H1 (cell line): ENCODE results near the gene GABRG3. TPM values are rescaled to one million over a fixed set of nuclear protein-coding genes. Genes with fewer than 3 reads are reported as not detected.

ENCODE experiments used
- CTCF ChIA-PET: fragments of 300-600 bp; sonication (Branson Sonifier 250); formaldehyde crosslinking; loops from one replicate; lab custom pipeline; 2021; ENCODE audit not compliant: partially characterized antibody; lab: Charles Lee
- POLR2A ChIA-PET: fragments of 300-600 bp; sonication (Branson Sonifier 250); formaldehyde crosslinking; loops from one replicate; lab custom pipeline; 2021; ENCODE audit warnings: inconsistent platforms; ENCODE audit not compliant: partially characterized antibody; lab: Charles Lee
- DNase-seq, 2 experiments: peaks; one replicate each; pipeline versions ENCODE4 v3.0.0 to v3.0.0-alpha.2; 2010 to 2022; ENCODE audit warnings: low spot score in 2 of 2, low read depth in 1 of 2, mixed read lengths in 1 of 2
- FAIRE-seq: peaks from 2 replicates; lab custom pipeline; 2011; peaks lifted over from hg19 to GRCh38; lab: Jason Lieb, UNC
- H2AFZ ChIP-seq: 2 replicates; pipeline ENCODE4 v1.8.1; 2012; ENCODE audit warnings: low read length, inconsistent platforms
- H2AK5ac ChIP-seq: 2 replicates; pipeline ENCODE4 v1.6.1; 2013; ENCODE audit warnings: low read depth, low read length
- H2BK120ac ChIP-seq: replicated peaks from 2 replicates; pipeline ENCODE3; 2013; ENCODE audit warnings: low read depth, low read length, inconsistent platforms
- H2BK12ac ChIP-seq: 2 replicates; pipeline ENCODE4 v1.6.1; 2013; ENCODE audit warnings: low read depth, low read length
- H2BK15ac ChIP-seq: 2 replicates; pipeline ENCODE4 v1.6.1; 2013; ENCODE audit warnings: low read length
- H2BK20ac ChIP-seq: 2 replicates; pipeline ENCODE4 v1.6.1; 2013; ENCODE audit warnings: low read length
- H2BK5ac ChIP-seq: 2 replicates; pipeline ENCODE4 v1.6.1; 2013; ENCODE audit warnings: low read depth, low read length
- H3K14ac ChIP-seq: 2 replicates; pipeline ENCODE4 v1.6.1; 2013; ENCODE audit warnings: inconsistent platforms; ENCODE audit not compliant: insufficient read length
- H3K18ac ChIP-seq: 2 replicates; pipeline ENCODE4 v1.6.1; 2013; ENCODE audit warnings: low read length; ENCODE audit errors: extremely low read depth
- H3K23ac ChIP-seq: 2 replicates; pipeline ENCODE4 v1.6.1; 2013; ENCODE audit warnings: inconsistent platforms; ENCODE audit not compliant: insufficient read length
- H3K23me2 ChIP-seq: 2 replicates; pipeline ENCODE4 v1.6.1; 2013; ENCODE audit warnings: low read depth, low read length
- H3K27ac ChIP-seq: 2 replicates; pipeline ENCODE4 v1.6.1; 2011; ENCODE audit warnings: low read depth, low read length, inconsistent platforms
- H3K27me3 ChIP-seq, 4 experiments: replicated peaks in 1 of 4; 1 replicate in 1 of 4; 2 replicates in 3 of 4; pipeline versions ENCODE4 v1.6.1 to v1.8.1; 2011 to 2013; ENCODE audit warnings: low read length in 3 of 4, mild to moderate bottlenecking in 3 of 4, inconsistent platforms in 2 of 4, mixed read lengths in 2 of 4, moderate library complexity in 1 of 4; ENCODE audit not compliant: control insufficient read depth in 3 of 4, insufficient read depth in 3 of 4; ENCODE audit errors: extremely low read depth in 1 of 4
- H3K36me3 ChIP-seq, 4 experiments: 2 replicates each; pipeline versions ENCODE4 v1.6.1 to v1.8.1; 2011 to 2013; ENCODE audit warnings: mild to moderate bottlenecking in 4 of 4, low read length in 3 of 4, moderate library complexity in 2 of 4, control low read depth in 1 of 4, inconsistent platforms in 1 of 4; ENCODE audit not compliant: insufficient read depth in 4 of 4, control insufficient read depth in 2 of 4
- H3K4ac ChIP-seq: replicated peaks from 2 replicates; pipeline ENCODE3; 2013; ENCODE audit warnings: low read length, low read depth, mixed read lengths, inconsistent platforms; ENCODE audit not compliant: insufficient read length
- H3K4me1 ChIP-seq, 4 experiments: replicated peaks in 1 of 4; 1 replicate in 1 of 4; 2 replicates in 3 of 4; pipeline versions ENCODE4 v1.6.1 to v1.8.1; 2011 to 2013; ENCODE audit warnings: low read length in 3 of 4, inconsistent platforms in 2 of 4, mixed read lengths in 1 of 4; ENCODE audit not compliant: insufficient read depth in 4 of 4, control insufficient read depth in 3 of 4
- H3K4me2 ChIP-seq, 2 experiments: 2 replicates each; pipeline versions ENCODE4 v1.6.1 to v1.8.1; 2011 to 2013; ENCODE audit warnings: low read depth in 2 of 2, low read length in 2 of 2, control low read depth in 1 of 2, inconsistent platforms in 1 of 2, mild to moderate bottlenecking in 1 of 2; ENCODE audit not compliant: insufficient read depth in 1 of 2
- H3K4me3 ChIP-seq, 4 experiments: fragments of 200-600, 300-600 bp in 1 of 4; sonication (generic), shearing (Covaris generic), sonication (Bioruptor Twin) in 1 of 4; 2 replicates each; pipeline versions ENCODE4 v1.5.1 to v1.8.1; 2011 to 2016; ENCODE audit warnings: low read length in 4 of 4, low read depth in 3 of 4, control low read depth in 2 of 4, inconsistent platforms in 2 of 4, mild to moderate bottlenecking in 2 of 4, mixed read lengths in 1 of 4, moderate library complexity in 1 of 4; ENCODE audit not compliant: insufficient read depth in 2 of 4; ENCODE audit errors: extremely low read depth in 1 of 4
- H3K56ac ChIP-seq: replicated peaks from 2 replicates; pipeline ENCODE3; 2013; ENCODE audit warnings: low read depth, mild to moderate bottlenecking, mixed read lengths, low read length, inconsistent platforms; ENCODE audit not compliant: insufficient read length
- H3K79me1 ChIP-seq: 2 replicates; pipeline ENCODE4 v1.6.1; 2013; ENCODE audit warnings: low read depth, low read length, control low read depth
- H3K79me2 ChIP-seq, 2 experiments: 2 replicates each; pipeline versions ENCODE4 v1.6.1 to v1.8.1; 2012 to 2013; ENCODE audit warnings: low read length in 2 of 2, mild to moderate bottlenecking in 2 of 2, inconsistent platforms in 1 of 2; ENCODE audit not compliant: insufficient read depth in 2 of 2, control insufficient read depth in 1 of 2
- H3K9ac ChIP-seq, 4 experiments: replicated peaks in 1 of 4; 1 replicate in 1 of 4; 2 replicates in 3 of 4; pipeline versions ENCODE4 v1.6.1 to v1.8.1; 2011 to 2013; ENCODE audit warnings: low read depth in 3 of 4, low read length in 3 of 4, control low read depth in 2 of 4, mild to moderate bottlenecking in 2 of 4, moderate library complexity in 2 of 4, inconsistent platforms in 1 of 4; ENCODE audit errors: extremely low read depth in 1 of 4
- H3K9me3 ChIP-seq, 2 experiments: 2 replicates each; pipeline versions ENCODE4 v1.6.1 to v1.8.1; 2012 to 2013; ENCODE audit warnings: mild to moderate bottlenecking in 2 of 2, moderate library complexity in 2 of 2, control low read depth in 1 of 2, inconsistent platforms in 1 of 2, low read depth in 1 of 2, low read length in 1 of 2, mixed read lengths in 1 of 2; ENCODE audit not compliant: insufficient read depth in 2 of 2
- H4K20me1 ChIP-seq, 2 experiments: replicated peaks in 1 of 2; 2 replicates each; pipeline versions ENCODE3 to v1.8.1; 2011 to 2013; ENCODE audit warnings: inconsistent platforms in 2 of 2, low read length in 2 of 2, mild to moderate bottlenecking in 1 of 2; ENCODE audit not compliant: insufficient read depth in 2 of 2, control insufficient read depth in 1 of 2
- H4K5ac ChIP-seq: 2 replicates; pipeline ENCODE4 v1.6.1; 2013; ENCODE audit warnings: low read length, low read depth, mixed read lengths, inconsistent platforms; ENCODE audit not compliant: insufficient read length
- H4K8ac ChIP-seq: 2 replicates; pipeline ENCODE4 v1.8.0; 2013; ENCODE audit warnings: mild to moderate bottlenecking, moderate library complexity, low read length, inconsistent platforms; ENCODE audit not compliant: insufficient read depth; ENCODE audit errors: extremely low read depth
- H4K91ac ChIP-seq: replicated peaks from 2 replicates; pipeline ENCODE3; 2013; ENCODE audit warnings: low read length, mixed read lengths, inconsistent platforms; ENCODE audit not compliant: insufficient read length
- ASH2L ChIP-seq: fragments of 200-600, 300-600 bp; sonication (generic); IDR thresholded peaks from one replicate; pipeline ENCODE4 v1.7.1; 2017; ENCODE audit warnings: low read length
- EZH2 ChIP-seq: fragments of 200-600 bp; sonication (generic); IDR thresholded peaks from 2 replicates; pipeline ENCODE4 v1.7.1; 2012; ENCODE audit warnings: low read depth, mild to moderate bottlenecking, moderate library complexity, low read length, inconsistent platforms; ENCODE audit not compliant: severe bottlenecking
- KDM1A ChIP-seq: fragments of 200-600, 300-600 bp; sonication (generic); IDR thresholded peaks from 2 replicates; pipeline ENCODE4 v1.7.1; 2016; ENCODE audit warnings: mild to moderate bottlenecking, low read length, borderline replicate concordance
- WGBS, 2 experiments: shearing (Covaris generic) in 1 of 2; methylation state at CpG; one replicate each; pipeline versions ENCODE4 v1.1.6 to v1.1.7; 2013 to 2015; ENCODE audit warnings: low lambda C conversion rate in 2 of 2, mixed read lengths in 2 of 2, inconsistent platforms in 1 of 2, low coverage in 1 of 2, missing lambda C conversion rate in 1 of 2; ENCODE audit not compliant: insufficient replicate concordance in 2 of 2, insufficient coverage in 1 of 2, insufficient read length in 1 of 2; ENCODE audit errors: extremely low coverage in 1 of 2, missing lambda C conversion rate in 1 of 2; 5-methylcytosine and 5-hydroxymethylcytosine counted together
- polyA plus RNA-seq, 7 experiments: library from polyadenylated mRNA; depleted of rRNA in 3 of 7; stranded (reverse) in 5 of 7; unstranded in 2 of 7; fragments of >200 nt in 5 of 7; fragments of 200-250 nt in 2 of 7; gene quantifications; 1 replicate in 5 of 7; 2 replicates in 1 of 7; 4 replicates in 1 of 7; pipeline versions ENCODE4 v1.2.1 to v1.2.3, GENCODE V29; 2011 to 2013; ENCODE audit warnings: missing spikeins in 2 of 7, mixed read lengths in 2 of 7
- total RNA-seq: library from RNA; stranded (reverse); fragmentation: NEBNext Ultra II Directional; extraction: Animal tissue kit (Norgen Biotek cat#: 25700); gene quantifications from 2 replicates; pipeline ENCODE4 v1.2.1, GENCODE V29; 2021

GABRG3 gene
- total and polyA plus RNA-seq, 2 of the 8 experiments (the other 6 are each of a cell fraction or from before 2014, with no cell fraction given): 0.17 to 0.80 TPM

DNA sequence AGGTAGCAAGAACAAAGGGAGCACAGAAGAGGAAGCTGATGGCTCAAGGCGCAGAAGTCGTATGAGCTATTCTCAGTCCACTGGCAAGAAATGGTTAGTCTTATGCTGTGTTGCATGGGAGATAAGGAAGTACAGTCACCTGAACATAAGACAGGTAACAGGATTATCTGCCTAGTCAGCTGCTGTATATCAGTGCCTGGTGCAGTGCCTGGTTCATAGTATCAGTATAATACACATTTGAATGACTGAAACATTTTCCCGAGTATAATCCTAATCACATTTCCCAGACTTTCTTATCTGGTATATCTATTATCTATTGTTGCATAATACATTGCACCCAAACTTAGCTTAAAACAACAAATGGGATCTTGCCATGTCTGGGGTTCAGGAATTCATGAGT, 302.5 kb downstream of the GABRG3 start:
- no peaks in the 10 kb centered on the region for H4K20me1 ChIP-seq
- 94% methylated on average over 3 of the region's 3 CpGs; no CpG with 5 or more reads in 1 of the 2 experiments for WGBS, 2 experiments
- no peak overlapping the region for H3K9ac ChIP-seq
- no peak overlapping the region for H4K5ac ChIP-seq
- H2AK5ac ChIP-seq: no peak overlapping the region
- H3K4me2 ChIP-seq: no peak overlapping the region
- CTCF ChIA-PET: interaction anchor here (1.9 kb wide), 1 partner anchor 85 kb away, joined by 6 read pairs; no protein-coding TSS in a partner anchor
- H4K8ac ChIP-seq: no peak overlapping the region
- H3K27me3 ChIP-seq: no peaks in the 10 kb centered on the region
- H3K18ac ChIP-seq: no peak overlapping the region
- H2BK20ac ChIP-seq: no peak overlapping the region
- H2BK5ac ChIP-seq: no peak overlapping the region
- no peak overlapping the region for H4K91ac ChIP-seq
- H3K14ac ChIP-seq: no peak overlapping the region
- no peak overlapping the region for H3K4ac ChIP-seq
- no peak overlapping the region for H3K23ac ChIP-seq
- H2BK120ac ChIP-seq: no peak overlapping the region
- no peaks in the 10 kb centered on the region for H3K79me1 ChIP-seq
- H3K4me3 ChIP-seq: no peak overlapping the region
- no peaks in the 10 kb centered on the region for H3K23me2 ChIP-seq
- no peak overlapping the region for H3K27ac ChIP-seq
- no peak overlapping the region for H2BK15ac ChIP-seq
- peaks cover 0 to 11% (median 5%) of the 10 kb centered on the region in 4 experiments; a peak in 5 of 7 replicates for H3K4me1 ChIP-seq
- DNase-seq (no peak), FAIRE-seq (no peak)
- H3K36me3 ChIP-seq: no peaks in the 10 kb centered on the region
- H3K9me3 ChIP-seq: no peaks in the 10 kb centered on the region
- no peaks in the 10 kb centered on the region for H3K79me2 ChIP-seq
- TF ChIP-seq EZH2 (no peak), ASH2L (no peak), KDM1A (no peak)
- H2AFZ ChIP-seq: no peak overlapping the region
- no peak overlapping the region for H2BK12ac ChIP-seq
- no peak overlapping the region for H3K56ac ChIP-seq
- POLR2A ChIA-PET: no interaction called here
